HG03558 (cell line): ENCODE results near the gene TBC1D4.
A peak's percentile ranks its signal among the peaks of the same experiment; 100 is the strongest.
"Not testable (repeated sequence)": the region's sequence is repeated elsewhere in the genome, so short reads cannot be mapped to it uniquely, and the experiment has no call there.

Experiments
- ATAC-seq: cut with Tn5 transposase; IDR thresholded peaks from one replicate; pipeline ENCODE4 v1.9.1; 2021; ENCODE audit warnings: moderate number of reproducible peaks; ENCODE audit not compliant: unreplicated experiment; ENCODE audit errors: extremely low read depth

Gene TBC1D4

GRCh38 chr13:75302071-75302698 is 179.8 kb downstream of the TBC1D4 start:
- no peak for ATAC-seq

GRCh38 chr13:75299913-75300862 is 181.8 kb downstream of the TBC1D4 start:
- peak; percentile 71 for ATAC-seq

DNA sequence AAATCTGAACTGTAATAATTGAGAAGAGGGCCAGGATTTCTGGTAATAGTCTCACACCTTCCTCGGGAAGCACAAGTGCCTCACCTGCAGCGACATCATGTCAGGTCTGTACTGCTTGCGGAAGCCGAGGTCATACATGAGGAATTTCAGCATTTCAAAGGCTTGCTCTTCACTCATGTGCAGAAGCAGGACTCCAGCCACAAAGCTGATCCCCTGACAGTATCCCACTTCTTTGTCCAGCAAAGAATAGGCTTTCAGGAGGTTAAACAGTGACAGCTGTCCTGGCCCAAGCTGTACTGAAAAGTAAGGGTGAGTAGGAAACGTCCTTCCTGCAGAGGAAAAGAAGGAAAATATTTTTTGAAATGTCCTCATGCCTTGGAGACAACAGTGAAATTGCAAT is 182.7 kb downstream of the TBC1D4 start:
- ATAC-seq = no peak

DNA sequence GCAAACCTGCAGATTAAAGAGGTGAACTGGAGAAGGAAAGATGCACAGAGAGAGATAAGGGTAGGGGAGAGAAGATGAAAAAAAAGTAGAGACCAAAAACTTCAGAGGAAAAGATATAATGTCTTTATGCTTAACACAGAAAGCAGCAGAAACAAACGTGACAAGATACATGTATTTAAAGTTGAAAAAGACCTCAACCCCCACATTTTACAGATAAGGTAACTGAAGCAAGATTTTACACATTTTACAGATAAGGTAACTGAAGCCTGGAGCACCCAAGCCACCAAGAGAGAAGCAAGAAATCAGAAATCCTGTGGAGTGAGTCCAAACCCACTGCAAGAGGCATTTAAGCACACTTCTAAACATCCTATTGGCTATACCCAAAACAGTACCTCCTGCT is 185.3 kb downstream of the TBC1D4 start:
- ATAC-seq = no peak

DNA sequence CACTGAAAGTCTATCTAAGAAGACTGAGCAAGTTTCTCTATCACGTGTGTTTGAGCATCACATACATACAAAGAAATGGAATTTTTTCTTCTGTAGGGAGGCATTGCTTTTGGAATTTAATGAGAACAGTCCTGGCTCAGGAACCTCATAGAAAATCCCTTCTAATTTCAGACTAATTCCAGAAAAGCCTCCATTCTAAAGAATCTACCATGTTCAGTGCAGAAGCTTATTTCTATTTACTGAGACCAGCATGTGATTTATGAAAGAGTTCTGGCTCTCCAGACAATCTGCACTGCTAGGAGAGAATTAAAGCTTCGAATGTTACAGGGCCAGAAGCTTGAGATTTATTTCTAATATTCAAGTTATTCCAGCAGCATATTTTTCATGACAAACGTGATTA is 186.8 kb downstream of the TBC1D4 start:
- ATAC-seq = no peak

DNA sequence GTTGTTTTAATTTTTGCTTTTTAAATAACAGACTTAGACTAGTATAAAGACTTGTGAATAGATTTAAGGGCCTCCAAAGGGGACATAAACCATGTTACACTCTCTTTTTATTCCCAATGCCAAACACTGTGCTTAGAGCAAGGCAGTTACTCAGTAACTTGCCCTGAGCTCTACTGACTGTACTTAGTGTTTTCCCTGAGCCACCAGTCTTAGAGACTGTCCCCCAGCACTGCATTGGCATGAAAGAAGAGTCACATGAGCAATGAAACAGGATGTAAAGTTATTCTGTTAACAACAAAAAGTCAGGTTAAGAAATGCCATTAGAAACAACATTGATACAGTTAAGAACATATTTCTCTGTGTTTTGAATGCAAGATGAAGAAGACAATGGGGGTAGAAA is 187.9 kb downstream of the TBC1D4 start:
- peak; percentile 62 for ATAC-seq

DNA sequence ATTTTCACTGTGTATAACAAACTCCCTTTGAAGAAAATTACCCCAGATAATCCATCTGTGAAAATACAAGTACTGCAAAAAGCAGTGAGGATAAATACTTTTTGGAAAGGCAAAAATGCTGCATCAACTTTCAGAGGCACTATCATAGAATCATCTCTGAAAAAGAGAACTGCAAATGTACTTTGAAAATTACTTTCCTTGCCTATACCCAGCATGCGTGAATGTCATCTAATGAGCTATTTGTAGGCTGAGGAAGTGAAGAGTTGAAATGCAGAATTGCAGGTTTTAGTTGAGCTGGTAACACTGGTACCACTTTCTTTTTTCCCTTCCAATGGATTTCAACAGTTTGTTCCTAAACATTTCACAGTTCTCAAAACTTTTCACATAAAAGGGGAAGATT is 196.7 kb downstream of the TBC1D4 start:
- ATAC-seq = peak; percentile 34

- no peak for ATAC-seq
Measured at GRCh38 chr13:75279834-75280369, 202.1 kb downstream of the TBC1D4 start.

- ATAC-seq = not testable (repeated sequence)
Measured at GRCh38 chr13:75273695-75274094, 208.3 kb downstream of the TBC1D4 start.

- no peak for ATAC-seq
Measured at GRCh38 chr13:75271846-75272245, 210.1 kb downstream of the TBC1D4 start.

- not testable (repeated sequence) for ATAC-seq
Measured at GRCh38 chr13:75268481-75268880, 213.5 kb downstream of the TBC1D4 start.

DNA sequence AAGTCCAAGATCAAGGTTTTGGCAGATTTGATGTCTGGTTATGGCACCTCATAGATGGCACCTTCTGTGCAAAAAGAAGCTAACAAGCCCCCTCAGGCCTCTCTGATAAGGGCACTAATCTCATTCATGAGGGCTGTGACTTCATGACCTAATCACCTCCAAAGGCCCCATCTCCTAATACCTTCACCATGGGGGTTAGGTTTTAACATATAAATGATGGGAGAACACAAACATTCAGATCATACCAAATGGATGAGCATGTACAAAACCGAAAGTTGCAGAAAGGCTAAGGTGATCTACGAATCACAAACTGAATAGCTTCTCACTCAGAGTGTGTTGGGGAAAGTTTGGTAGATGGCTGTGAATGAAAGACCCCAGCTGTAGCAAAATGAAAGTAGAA is 217.4 kb downstream of the TBC1D4 start:
- ATAC-seq = no peak

- ATAC-seq = no peak
Measured at GRCh38 chr13:75263741-75264407, 218.1 kb downstream of the TBC1D4 start.

DNA sequence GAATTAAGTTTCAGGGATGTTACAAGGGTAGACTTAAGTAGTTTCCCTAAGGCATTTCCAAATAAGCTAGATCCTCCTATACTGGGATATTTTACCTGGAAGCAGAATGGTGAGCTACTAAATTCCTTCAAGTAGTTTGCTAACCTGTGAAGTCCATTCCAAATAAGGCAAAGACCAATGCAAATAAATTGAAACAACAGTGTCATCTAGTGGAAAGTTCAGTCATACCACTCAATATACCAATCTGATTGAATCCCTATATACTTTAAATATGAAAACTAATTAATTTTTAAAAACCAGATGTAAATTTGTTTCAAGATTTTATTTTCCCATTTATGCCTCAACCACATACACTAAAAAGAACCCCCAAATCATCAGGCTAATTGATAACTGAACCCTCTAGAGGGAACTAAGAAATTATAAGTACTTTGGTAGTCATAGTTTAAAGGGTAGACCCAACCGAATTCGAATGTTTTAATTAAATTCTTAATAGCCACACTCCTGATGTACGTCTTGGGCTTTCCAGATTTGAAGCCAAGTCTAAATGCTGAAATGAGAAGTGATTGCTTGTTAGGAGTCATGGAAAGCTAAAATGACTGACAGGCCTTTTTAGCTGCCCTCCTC is 223.7 kb downstream of the TBC1D4 start:
- no peak for ATAC-seq

DNA sequence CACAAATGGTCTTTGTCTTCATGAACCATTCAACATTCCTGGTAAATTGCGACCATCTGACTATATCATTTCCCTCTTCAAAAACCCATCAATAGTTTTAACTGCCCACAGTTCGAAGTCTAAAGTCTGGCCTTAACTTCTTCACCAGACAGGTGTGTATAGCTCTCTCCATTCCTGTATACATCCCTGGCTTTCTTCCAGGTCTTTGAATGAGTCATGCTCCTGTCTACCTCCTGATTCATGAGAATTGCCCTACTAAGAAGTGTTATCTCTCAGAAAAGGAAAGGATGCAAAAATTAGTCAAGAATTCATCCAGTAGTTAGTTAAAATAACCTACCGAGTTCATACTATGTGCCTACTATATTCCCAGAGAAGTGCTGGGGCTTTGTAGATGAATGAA is 225.0 kb downstream of the TBC1D4 start:
- ATAC-seq = no peak

GRCh38 chr13:75255653-75256052 is 226.3 kb downstream of the TBC1D4 start:
- no peak for ATAC-seq

GRCh38 chr13:75255147-75255546 is 226.8 kb downstream of the TBC1D4 start:
- no peak for ATAC-seq

DNA sequence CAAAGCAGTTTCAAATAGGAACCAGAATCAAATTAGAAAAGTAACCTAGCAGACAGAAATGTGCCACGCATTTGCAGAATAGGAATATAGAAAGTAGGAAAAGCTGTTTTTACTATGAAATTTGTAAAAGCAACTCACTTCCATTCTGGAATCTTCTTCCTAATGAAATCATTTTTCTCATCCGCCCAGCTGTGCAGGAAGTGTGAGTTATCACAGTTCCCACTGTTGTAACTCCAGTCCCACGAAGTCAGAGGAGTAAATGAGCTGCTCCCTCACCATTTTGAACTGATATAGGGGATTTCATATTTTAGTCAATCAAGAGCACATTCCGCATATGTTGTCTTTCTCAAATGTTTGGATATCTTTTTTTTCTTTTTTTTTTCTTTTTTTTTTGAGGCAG is 230.8 kb downstream of the TBC1D4 start:
- no peak for ATAC-seq

- no peak for ATAC-seq
Measured at GRCh38 chr13:75250526-75251178, 231.3 kb downstream of the TBC1D4 start.

GRCh38 chr13:75245578-75245977 is 236.4 kb downstream of the TBC1D4 start:
- ATAC-seq = not testable (repeated sequence)
